ENCODE data around the gene NEK6. TPM values are rescaled to one million over a fixed set of nuclear protein-coding genes. Genes with fewer than 3 reads are reported as not detected.

Gene NEK6
- total RNA-seq, 1 experiment from 2014 or later, result 43.9 TPM

DNA sequence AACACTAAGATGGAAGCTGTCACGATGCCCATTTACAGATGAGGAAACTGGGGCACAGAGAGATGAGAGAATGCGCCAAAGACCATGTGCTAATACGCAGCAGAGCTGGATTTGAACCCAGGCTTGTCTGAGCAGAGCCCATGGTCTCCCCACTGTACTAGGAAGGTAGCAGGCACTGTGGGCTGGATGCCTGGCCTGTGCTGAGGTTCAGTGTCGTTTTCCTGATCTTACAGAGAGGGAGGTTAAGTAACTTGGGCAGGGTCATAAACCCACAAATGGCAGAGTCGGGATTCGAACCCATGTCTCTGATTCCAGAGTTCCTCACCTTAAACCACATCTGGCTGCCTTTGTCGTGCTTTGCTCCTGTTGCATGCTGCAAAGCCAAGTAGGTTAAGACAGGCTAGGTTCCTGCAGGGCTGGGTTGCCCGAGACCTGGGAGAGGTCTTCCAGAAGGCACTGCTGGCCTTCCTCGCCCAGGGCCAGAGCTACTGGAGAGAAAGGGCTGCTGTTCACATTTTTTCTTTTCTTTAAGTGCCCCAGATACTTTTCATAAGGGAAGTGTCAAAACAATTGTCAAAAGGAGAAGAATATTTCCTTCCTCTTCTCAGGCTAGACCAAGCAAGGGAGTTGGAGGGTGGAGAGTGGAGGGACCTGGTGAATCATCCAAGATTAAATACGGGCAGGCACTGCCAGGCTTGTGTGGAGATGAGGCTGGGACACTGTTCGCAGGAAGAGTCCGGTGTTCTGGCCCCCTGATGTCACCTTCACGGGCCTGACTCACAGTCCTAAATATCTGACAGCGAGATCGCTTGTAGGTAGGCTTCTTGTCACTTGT, 3.2 kb downstream of the NEK6 start:
- DNase-seq (ENCODE audit: low read depth), result peak; percentile 89

DNA sequence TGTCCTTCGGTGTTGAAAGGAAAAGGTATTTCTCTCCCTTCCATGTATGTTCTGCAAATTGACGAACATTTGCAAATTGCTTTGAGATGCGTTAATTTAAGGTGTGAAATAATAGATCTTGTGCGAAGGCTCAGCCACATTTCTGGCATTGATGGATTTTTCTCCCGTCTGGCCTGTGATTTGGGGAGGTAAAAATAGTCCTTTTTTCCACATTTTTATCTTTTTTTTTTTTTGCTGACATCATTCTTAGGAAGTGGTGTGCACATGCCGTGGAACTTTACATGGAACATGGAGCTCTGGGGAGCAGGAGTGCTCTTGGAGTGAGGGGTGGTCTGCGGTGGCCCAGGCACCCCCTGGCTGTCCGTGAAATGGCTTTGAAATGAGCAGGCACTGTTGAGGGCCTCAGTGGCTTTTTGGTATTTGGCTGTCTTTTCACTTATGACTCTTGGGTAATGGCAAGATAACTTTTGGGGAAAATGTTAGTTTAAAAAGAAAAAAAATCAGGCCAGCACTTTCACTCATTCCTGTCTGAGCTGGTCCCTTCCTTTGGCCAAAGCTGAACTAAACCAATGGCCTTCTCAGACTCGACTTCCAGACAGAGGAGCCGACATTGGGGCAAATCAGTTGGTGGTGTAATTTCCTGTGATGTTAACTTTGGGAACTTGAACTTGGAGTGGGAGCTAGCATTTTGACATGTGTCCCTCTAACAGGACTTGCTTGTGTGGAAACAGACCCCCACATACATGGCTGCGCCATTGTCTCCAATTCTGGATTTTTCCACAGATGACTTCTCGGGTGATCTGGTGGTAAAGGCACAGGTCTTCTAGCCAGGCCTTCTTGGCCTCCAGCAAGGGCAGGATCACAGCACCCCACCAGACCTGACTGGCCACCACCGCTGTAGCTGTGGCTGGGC, 4.2 kb downstream of the NEK6 start:
- DNase-seq (ENCODE audit: low read depth), result no peak

DNA sequence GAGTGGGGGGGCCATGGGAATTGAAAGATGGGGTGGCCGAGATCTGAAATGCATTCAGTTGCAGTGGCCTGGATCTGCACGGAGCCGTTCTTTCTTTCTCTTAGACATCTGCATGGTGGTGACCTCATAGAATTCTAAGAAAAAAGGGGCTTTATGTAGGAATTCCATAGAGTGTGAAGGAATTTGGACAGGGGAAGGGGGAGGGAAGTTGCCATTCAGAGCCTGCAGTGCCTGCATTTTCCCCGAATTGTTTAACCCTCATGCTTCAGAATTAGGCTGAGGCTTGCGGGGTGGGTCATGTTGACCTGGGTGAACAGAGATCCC, 4.9 kb downstream of the NEK6 start:
- no peak for DNase-seq (ENCODE audit: low read depth)

- no peak for DNase-seq (ENCODE audit: low read depth)
Observed at GRCh38 chr9:124263213-124263612, 5.5 kb downstream of the NEK6 start.

DNA sequence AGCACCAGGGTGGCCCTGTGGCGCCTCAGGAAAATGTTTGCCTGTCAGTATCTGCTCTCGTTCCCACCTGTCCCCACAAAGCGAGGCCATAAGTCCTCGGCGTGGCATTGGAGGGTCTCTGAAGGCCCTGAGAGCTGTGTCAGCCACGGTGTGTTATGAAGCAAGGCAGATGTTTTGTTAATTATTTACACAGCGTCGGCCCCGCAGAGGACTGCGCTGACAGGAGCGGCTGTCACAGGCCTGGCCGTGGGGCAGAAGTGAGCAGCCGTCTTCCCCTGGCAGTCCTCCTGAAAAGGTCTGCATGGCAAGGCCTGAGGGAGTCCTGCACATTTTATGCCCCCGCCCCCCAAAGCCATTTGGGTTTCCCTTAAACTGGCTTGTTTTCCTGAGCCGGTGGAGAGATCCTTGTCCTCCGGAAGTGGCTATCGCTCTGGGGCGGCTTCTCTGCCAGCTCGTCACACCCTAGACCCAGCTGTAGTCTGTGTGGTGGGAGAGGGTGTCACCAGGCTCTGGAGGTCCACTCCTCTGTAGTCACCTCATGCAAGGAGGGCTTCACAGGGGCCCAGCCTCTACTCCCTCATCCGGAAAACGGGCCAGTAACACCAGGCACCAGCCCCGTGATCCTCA, 6.2 kb downstream of the NEK6 start:
- no peak for DNase-seq (ENCODE audit: low read depth)

DNA sequence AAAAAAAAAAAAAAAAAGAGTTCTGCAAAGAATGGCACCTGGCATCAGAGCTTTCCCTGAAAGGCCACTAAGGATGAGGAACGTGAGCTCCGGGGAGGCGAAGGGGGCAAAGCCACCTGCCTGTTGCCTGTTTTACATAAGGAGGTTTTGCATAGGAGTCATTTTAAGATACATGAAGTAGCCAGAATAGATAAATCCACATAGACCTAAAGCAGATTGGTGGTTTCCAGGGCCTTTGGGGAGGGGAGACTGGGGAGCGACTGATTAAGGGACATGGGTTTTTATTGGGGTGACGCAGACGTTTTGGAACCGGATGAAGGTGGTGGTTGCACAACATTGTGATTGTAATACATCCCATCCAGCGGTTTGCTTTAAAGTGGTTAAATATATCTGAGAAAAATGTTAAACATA, 7.1 kb downstream of the NEK6 start:
- no peak for DNase-seq (ENCODE audit: low read depth)

GRCh38 chr9:124265551-124265950, 7.8 kb downstream of the NEK6 start:
- DNase-seq (ENCODE audit: low read depth), result no peak

DNA sequence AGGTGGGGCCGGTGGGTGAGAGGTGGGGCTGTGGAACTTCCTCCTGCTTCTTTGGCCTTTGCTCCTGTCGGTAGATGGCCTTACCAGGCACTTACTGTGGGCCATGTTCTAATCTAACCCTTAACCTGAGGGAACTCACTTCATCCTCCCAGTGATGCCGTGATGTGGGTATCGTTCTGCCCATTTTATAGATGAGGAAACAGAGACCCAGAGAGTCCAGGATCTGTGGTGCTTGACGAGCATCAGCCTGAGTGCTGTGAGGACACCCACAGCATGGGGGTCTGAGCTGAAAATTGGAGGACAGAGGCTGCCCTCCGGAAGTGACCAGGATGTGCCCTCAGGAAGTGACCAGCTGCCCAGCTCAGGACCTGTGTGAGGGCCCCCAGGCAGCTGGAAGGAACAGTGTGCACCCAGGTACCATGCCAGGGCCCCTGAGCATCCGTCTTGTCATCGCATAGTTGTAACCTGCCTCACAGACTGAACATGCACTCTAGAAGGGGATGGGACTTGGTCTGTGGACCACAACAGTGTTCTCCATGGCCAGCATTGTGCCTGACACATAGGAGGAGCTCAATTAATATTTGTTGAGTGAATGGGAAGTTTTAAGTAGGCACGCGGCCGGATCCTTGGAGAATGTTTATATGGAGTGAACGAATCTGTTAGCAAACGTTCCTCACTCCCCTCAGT, 8.5 kb downstream of the NEK6 start:
- DNase-seq (ENCODE audit: low read depth), result peak; percentile 37

- DNase-seq (ENCODE audit: low read depth), result no peak
Observed at GRCh38 chr9:124266826-124267201, 9.1 kb downstream of the NEK6 start.

DNA sequence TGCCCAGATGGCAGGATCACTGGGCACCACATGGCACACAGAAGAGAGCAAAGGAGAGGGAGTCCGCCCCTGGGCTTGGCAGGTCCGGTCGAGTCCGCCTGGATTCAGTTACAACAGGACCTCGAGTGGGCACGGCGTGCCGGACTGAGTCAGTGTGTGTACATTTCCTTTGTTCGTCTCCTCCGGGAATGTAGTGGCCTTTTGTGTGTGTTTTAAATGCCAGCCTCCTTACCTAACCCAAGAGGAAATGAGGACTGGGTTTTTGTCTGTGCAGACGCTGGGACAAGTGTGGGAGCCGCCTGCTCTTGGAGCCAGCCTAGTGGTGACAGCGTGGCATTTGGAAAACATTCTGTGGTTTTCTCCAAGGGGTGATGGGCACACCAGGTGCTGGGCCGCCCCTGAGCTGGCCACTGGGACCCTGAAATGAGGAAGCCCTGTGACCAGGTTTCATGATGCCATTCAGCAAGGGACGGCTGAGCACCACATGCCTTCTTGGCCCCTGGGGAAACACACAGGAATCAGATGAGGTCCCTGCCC, 9.6 kb downstream of the NEK6 start:
- DNase-seq (ENCODE audit: low read depth), result peak; percentile 98

DNA sequence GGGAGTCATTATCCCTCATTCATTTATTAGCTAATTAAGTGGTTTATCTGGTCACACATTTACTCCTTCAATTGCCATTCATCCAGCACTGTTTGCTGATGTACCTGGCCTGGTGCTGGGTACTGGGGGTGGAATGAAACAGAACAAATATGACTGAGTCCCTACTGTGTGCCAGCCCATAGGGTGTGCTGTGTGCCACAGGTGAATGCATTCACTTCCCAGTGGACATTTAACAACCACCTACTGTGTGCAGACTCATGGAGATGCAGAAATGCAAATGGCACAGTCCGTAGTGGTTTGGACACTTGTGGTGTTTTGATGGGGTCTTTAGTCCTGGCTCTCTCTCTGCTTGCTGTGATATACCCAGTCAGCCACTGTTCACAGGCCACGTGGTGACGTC, 10.5 kb downstream of the NEK6 start:
- DNase-seq (ENCODE audit: low read depth), result no peak

DNA sequence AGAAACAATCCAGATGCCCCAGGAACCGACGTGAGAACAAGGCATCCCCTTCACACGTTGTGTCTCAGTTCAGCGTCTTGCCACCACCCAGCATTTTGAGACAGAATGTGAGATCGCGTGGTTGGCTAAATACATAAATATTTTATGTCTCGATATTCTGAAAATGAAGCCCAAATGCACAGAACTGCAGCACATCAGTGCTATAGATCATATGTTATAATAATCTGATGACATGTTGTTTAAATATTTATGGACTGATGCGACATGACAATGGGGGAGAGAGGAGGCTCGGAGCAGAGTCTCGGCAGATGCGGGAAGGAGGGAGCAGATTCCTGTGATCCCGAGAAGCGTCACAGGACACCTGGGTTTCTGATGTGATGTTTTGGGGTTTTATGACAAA, 10.9 kb downstream of the NEK6 start:
- no peak for DNase-seq (ENCODE audit: low read depth)

GRCh38 chr9:124269556-124269955, 11.8 kb downstream of the NEK6 start:
- DNase-seq (ENCODE audit: low read depth), result no peak

DNA sequence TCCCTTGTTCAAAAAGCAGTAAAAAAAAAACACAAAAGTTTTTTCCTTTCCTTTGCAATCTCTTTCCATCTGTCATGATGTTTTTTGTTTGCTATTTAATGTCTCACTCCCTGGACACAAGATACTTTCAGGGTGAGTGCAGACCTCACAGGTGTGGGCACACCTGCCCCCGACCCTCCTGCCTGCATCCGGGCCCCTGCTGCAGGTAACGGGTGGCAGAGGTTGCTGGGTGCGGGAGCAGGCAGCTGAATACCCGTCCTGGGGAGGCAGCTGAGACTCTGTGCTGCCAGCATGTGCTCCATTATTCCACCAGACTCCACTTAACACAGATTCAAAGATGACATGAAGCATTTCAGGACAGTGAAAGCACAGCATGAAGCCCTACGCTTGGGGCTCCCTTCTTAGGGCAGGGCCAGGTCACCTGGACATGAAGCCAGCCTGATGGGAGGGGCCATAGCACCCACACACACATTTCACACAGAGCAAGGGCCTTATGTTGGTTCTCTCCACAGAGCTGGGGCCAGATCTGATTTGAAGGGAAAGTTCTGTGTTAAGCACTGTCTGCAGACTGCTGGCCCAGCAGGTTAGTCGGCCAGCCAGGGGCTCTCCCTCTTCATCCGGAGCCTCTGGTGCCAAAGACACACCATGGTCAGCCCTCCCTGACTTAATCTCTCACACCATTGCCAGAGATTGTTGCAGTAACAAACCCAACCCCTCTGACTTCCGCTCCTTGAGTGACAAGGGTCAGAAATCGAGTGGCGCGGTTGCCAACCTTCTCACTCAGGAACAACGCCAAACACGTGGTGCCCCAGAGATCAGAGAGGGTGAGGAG, 13.0 kb downstream of the NEK6 start:
- DNase-seq (ENCODE audit: low read depth), result no peak

DNA sequence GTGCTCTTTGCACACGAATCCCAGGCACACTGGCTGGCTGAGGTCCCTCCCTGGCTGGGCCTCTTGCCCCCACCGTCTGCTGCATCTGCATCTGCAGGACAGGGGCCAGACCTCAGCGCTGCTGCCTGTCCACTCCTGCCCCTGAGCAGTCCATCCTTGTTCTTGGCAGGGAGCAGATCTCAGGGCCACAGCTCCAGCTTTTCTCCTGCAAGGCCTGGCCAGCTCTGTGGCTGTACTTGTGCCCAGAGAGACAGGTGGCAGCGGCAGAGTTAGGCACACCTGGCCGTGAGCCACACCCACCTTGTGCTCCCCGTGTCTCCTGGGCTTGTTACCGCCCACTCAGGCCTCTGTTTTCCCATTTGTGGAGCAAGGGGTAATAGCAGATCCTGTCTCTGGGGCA, 13.9 kb downstream of the NEK6 start:
- no peak for DNase-seq (ENCODE audit: low read depth)

- no peak for DNase-seq (ENCODE audit: low read depth)
Observed at GRCh38 chr9:124272118-124272517, 14.4 kb downstream of the NEK6 start.

GRCh38 chr9:124272979-124273378, 15.2 kb downstream of the NEK6 start:
- DNase-seq (ENCODE audit: low read depth), result no peak

- DNase-seq (ENCODE audit: low read depth), result no peak
Observed at GRCh38 chr9:124273427-124274160, 15.8 kb downstream of the NEK6 start.

DNA sequence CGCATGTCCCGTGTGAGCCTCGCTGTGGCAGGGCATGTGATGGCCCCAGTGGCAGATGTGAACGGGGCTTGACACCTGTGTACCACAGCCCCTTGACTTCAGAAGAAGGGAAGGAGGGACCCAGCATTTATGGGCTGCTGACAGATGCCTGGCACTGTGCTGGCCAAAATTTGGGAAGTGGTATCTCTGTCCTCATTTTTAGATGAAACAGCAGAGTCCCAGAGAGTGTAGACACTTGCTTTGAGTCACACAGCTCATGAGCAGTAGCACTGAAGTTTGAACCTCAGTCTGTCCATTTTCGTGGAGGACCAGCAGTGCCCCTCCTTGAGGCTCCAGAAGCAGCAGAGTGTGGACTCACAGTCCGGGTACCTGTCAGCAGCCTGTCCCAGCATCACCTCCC, 16.5 kb downstream of the NEK6 start:
- no peak for DNase-seq (ENCODE audit: low read depth)

DNA sequence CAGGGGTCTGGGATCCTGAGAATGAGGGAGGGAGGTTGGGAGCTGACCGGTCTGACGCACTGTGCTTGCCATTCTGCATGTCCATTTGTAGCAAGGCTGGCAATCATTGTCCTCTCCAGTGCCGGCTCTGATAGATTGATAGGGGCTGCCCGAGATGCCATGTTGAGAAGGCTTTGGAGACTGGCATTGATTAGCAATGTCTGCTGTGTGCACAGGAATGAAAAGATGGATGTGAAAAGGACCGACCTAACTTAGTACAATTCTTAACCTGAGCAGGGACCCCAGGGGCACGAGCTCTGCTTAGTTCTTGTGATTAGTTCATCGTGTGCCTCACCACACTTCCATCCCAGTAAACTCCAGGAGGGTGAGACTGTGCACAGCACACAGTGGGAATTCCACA, 17.0 kb downstream of the NEK6 start:
- DNase-seq (ENCODE audit: low read depth), result no peak

All from HT1080 (cell line).